Measurements from ENCODE around the gene FAM186B. TPM values are rescaled to one million over a fixed set of nuclear protein-coding genes. Genes with fewer than 3 reads are reported as not detected.

The FAM186B gene
- polyA plus RNA-seq, 2 of the 4 experiments (the other 2 are of a cell fraction), result 0.04 to 0.08 TPM

DNA sequence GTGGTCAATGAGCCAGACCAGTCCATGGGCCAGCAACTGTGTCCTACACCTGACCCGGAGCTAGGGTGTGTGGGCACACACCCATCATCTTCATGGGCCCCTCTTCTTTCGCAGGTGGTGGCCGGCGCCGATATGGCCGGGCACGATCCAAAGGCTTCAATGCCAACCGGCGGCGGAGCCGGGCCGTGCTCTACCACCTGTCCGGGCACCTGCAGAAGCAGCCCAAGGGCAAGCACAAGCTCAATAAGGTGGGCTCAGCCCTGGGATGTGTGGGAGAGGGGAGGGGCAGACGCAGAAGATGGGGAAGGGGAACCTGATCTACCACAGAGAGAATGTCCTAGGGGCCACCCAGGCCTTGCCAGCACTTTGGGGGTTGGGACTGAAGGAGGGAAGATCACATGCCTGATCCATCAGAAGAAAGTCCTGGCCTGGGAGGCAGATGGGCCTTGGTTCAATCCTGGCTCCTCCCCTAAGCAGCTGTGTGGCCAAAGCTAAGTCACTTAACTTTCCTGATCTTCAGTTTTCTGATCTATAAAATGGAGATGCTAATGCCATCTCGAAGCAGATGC is 62.8 kb downstream of the FAM186B start:
- no peak for FAIRE-seq
- Histone ChIP-seq H3K4me3 (no peak overlapping the region), H3K9me3 (no peaks in the 10 kb centered on the region), H3K4me1 (peaks cover 11% of the 10 kb centered on the region; the same call in 2 of the 3 replicates), H3K4me2 (no peak overlapping the region), H3K27ac (no peak overlapping the region)
- DNase-seq (ENCODE audit: low read depth in 1 of 2, low spot score in 1 of 2), result no peak
- ChIA-PET POLR2A (no interaction called here), CTCF (interaction anchor here (0.8 to 6.8 kb wide), 4 partner anchors 9 to 211 kb away, joined by 3 to 56 read pairs (median 8); no protein-coding TSS in a partner anchor)
- 93% methylated on average over 15 of the region's 15 CpGs for WGBS (ENCODE audit: missing lambda C conversion rate)
- ATAC-seq, result no peak
- TF ChIP-seq SMC3 (IDR thresholded peaks at IDR 0.05) (no peak), NR3C1 (IDR thresholded peaks at IDR 0.05) (no peak), TP53 (CRISPR knock-in tag; IDR thresholded peaks at IDR 0.05) (no peak), PHF8 (IDR thresholded peaks at IDR 0.05; ENCODE audit: borderline replicate concordance, low read depth) (no peak), ZSCAN20 (CRISPR knock-in tag; IDR thresholded peaks at IDR 0.05) (no peak), GATA3 (IDR thresholded peaks at IDR 0.05; ENCODE audit: borderline replicate concordance) (no peak)
- TF ChIP-seq, protein P1, sequence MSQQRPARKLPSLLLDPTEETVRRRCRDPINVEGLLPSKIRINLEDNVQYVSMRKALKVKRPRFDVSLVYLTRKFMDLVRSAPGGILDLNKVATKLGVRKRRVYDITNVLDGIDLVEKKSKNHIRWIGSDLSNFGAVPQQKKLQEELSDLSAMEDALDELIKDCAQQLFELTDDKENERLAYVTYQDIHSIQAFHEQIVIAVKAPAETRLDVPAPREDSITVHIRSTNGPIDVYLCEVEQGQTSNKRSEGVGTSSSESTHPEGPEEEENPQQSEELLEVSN (IDR thresholded peaks at IDR 0.05; ENCODE audit: borderline replicate concordance, low read depth), result no peak

DNA sequence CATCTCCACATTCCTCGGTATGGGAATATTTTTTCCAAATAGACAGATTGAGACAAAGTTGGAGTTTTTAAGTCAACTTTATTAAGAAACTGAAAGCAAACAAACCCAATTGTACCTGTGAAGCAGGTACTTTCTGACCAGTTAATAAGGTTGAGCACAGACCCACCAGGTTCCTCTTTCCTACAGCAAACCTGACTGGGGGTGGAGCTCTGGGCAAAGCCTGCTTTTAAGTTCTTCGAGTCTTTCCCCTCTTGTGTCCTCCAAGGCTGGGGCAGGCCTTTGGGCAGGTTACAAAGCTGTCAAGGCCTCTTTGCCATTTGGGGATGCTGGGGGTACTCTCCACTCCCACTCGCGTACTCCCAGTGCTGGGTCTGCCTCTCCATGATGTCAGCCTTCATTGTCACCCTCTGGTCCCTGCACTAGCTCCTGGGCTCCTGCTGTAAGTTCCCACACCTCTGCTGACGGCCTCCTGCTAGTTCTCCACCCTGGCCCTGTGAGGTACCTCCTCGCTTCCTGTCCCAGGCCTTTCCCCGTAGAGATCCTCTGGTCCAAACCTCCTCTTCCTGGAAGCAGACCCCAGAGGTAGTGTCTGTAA is 63.4 kb downstream of the FAM186B start:
- 91% methylated on average over 7 of the region's 7 CpGs for WGBS (ENCODE audit: missing lambda C conversion rate)
- ATAC-seq (no peak), FAIRE-seq (no peak), DNase-seq (ENCODE audit: low read depth in 1 of 2, low spot score in 1 of 2) (no peak)
- H3K4me3 ChIP-seq, result no peak overlapping the region
- no peak overlapping the region for H3K27ac ChIP-seq
- no peak overlapping the region for H3K4me2 ChIP-seq
- TF ChIP-seq POLR2AphosphoS2 (conservative IDR thresholded peaks at IDR 0.05; ENCODE audit: low read length) (no peak), FOXS1 (CRISPR knock-in tag; IDR thresholded peaks at IDR 0.05) (no peak), EHMT2 (IDR thresholded peaks at IDR 0.05; ENCODE audit: low read depth) (no peak)
- no peaks in the 10 kb centered on the region for H3K9me3 ChIP-seq
- peaks cover 18% of the 10 kb centered on the region; the same call in 2 of the 3 replicates for H3K4me1 ChIP-seq
- CTCF ChIA-PET, result interaction anchor here (0.8 to 6.8 kb wide), 4 partner anchors 9 to 211 kb away, joined by 3 to 56 read pairs (median 8); no protein-coding TSS in a partner anchor
- POLR2A ChIA-PET, result no interaction called here

DNA sequence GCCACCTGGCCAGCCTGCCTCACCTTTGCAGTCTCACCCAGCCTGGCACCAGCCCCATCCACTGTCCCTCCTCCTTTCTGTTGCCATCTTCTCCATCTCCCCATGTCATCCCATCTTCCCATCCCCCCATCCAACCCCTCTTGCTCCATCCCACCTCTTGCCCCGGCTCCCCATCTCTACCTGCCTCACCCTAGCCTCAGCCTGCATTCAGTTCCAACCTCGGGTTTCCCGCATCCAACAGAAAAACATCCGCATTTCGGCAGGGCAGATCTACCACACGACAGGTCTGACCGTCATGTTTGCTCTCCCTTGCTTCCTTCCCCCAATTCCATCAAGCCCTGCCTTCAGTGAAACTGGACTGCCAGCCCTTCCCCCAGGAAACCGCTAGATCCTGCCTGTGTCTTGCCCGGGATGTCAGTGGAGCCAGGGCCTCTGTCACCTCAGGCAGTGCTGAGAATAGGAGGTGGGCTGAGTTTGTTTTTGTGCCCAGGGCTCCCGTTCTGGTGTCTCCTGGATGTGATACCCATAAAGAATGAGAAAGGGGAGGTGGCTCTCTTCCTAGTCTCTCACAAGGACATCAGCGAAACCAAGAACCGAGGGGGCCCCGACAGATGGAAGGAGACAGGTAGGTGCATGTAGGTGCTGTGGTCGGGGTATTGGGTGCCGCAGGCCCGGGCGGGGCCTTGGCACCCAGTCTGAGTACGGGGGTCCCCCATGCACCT is 64.1 kb downstream of the FAM186B start:
- Histone ChIP-seq H3K4me3 (no peak overlapping the region), H3K4me2 (no peak overlapping the region), H3K27ac (no peak overlapping the region), H3K9me3 (no peaks in the 10 kb centered on the region), H3K4me1 (peaks cover 25% of the 10 kb centered on the region)
- CTCF ChIA-PET, result interaction anchor here (1.8 to 6.8 kb wide), 4 partner anchors 15 to 194 kb away, joined by 6 to 56 read pairs (median 8); partner anchors contain the start of gene DNAJC22
- POLR2A ChIA-PET, result no interaction called here
- no peak for TF ChIP-seq HEYL (CRISPR knock-in tag; IDR thresholded peaks at IDR 0.05)
- TF ChIP-seq, protein P2, sequence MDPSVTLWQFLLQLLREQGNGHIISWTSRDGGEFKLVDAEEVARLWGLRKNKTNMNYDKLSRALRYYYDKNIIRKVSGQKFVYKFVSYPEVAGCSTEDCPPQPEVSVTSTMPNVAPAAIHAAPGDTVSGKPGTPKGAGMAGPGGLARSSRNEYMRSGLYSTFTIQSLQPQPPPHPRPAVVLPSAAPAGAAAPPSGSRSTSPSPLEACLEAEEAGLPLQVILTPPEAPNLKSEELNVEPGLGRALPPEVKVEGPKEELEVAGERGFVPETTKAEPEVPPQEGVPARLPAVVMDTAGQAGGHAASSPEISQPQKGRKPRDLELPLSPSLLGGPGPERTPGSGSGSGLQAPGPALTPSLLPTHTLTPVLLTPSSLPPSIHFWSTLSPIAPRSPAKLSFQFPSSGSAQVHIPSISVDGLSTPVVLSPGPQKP (IDR thresholded peaks at IDR 0.05; ENCODE audit: low read depth, low read length), result no peak
- TF ChIP-seq KDM5A (IDR thresholded peaks at IDR 0.05), result no peak
- TF ChIP-seq RNF2 (IDR thresholded peaks at IDR 0.05; ENCODE audit: borderline replicate concordance, low read depth), result no peak
- TF ChIP-seq BHLHE40 (IDR thresholded peaks at IDR 0.05; ENCODE audit: low read depth, low read length), result no peak
- no peak for TF ChIP-seq CHD2 (IDR thresholded peaks at IDR 0.05; ENCODE audit: low read length, partially characterized antibody)
- TF ChIP-seq HOXB5 (CRISPR knock-in tag; IDR thresholded peaks at IDR 0.05), result no peak
- no peak for TF ChIP-seq NR3C1 (IDR thresholded peaks at IDR 0.05)
- TF ChIP-seq, protein P3, sequence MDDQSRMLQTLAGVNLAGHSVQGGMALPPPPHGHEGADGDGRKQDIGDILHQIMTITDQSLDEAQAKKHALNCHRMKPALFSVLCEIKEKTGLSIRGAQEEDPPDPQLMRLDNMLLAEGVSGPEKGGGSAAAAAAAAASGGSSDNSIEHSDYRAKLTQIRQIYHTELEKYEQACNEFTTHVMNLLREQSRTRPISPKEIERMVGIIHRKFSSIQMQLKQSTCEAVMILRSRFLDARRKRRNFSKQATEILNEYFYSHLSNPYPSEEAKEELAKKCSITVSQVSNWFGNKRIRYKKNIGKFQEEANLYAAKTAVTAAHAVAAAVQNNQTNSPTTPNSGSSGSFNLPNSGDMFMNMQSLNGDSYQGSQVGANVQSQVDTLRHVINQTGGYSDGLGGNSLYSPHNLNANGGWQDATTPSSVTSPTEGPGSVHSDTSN (IDR thresholded peaks at IDR 0.05), result no peak
- TF ChIP-seq, protein P4, sequence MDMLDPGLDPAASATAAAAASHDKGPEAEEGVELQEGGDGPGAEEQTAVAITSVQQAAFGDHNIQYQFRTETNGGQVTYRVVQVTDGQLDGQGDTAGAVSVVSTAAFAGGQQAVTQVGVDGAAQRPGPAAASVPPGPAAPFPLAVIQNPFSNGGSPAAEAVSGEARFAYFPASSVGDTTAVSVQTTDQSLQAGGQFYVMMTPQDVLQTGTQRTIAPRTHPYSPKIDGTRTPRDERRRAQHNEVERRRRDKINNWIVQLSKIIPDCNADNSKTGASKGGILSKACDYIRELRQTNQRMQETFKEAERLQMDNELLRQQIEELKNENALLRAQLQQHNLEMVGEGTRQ (IDR thresholded peaks at IDR 0.05), result no peak
- no peak for TF ChIP-seq MAZ (IDR thresholded peaks at IDR 0.05; ENCODE audit: borderline replicate concordance, low read depth, low read length)
- no peak for TF ChIP-seq NPAS2 (CRISPR knock-in tag; IDR thresholded peaks at IDR 0.05; ENCODE audit: borderline replicate concordance)
- no peak for TF ChIP-seq EHF (CRISPR knock-in tag; IDR thresholded peaks at IDR 0.05)
- TF ChIP-seq, protein P5, sequence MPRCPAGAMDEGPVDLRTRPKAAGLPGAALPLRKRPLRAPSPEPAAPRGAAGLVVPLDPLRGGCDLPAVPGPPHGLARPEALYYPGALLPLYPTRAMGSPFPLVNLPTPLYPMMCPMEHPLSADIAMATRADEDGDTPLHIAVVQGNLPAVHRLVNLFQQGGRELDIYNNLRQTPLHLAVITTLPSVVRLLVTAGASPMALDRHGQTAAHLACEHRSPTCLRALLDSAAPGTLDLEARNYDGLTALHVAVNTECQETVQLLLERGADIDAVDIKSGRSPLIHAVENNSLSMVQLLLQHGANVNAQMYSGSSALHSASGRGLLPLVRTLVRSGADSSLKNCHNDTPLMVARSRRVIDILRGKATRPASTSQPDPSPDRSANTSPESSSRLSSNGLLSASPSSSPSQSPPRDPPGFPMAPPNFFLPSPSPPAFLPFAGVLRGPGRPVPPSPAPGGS (IDR thresholded peaks at IDR 0.05), result no peak
- no peak for TF ChIP-seq TP53 (CRISPR knock-in tag; IDR thresholded peaks at IDR 0.05)
- no peak for TF ChIP-seq HDAC2 (IDR thresholded peaks at IDR 0.05)
- no peak for TF ChIP-seq JUNB (IDR thresholded peaks at IDR 0.05)
- TF ChIP-seq PHF8 (IDR thresholded peaks at IDR 0.05; ENCODE audit: borderline replicate concordance, low read depth), result no peak
- TF ChIP-seq FOSB (CRISPR knock-in tag; IDR thresholded peaks at IDR 0.05), result no peak
- no peak for TF ChIP-seq HOXA7 (CRISPR knock-in tag; IDR thresholded peaks at IDR 0.05)
- ATAC-seq (no peak), FAIRE-seq (no peak), DNase-seq (ENCODE audit: low read depth in 1 of 2, low spot score in 1 of 2) (no peak)
- 88% methylated on average over 18 of the region's 18 CpGs for WGBS (ENCODE audit: missing lambda C conversion rate)

Measured in A549 (cell line).